Measurements from ENCODE around the gene P2RY8. TPM values are rescaled to one million over a fixed set of nuclear protein-coding genes. Genes with fewer than 3 reads are reported as not detected.
"Not testable (repeated sequence)": the region's sequence is repeated elsewhere in the genome, so short reads cannot be mapped to it uniquely, and the experiment has no call there.

P2RY8 gene
- total RNA-seq, 1 donor = not detected

- TF ChIP-seq CTCF (IDR thresholded peaks at IDR 0.05; ENCODE audit: insufficient read depth, low read length) = no peak
- no peak for DNase-seq (ENCODE audit: low read depth)
- H3K4me3 ChIP-seq (ENCODE audit: low read depth, low read length) = no peak overlapping the region
Observed at GRCh38 chrX:1451251-1451660, 85.7 kb downstream of the P2RY8 start.

- no peak for TF ChIP-seq CTCF (IDR thresholded peaks at IDR 0.05; ENCODE audit: insufficient read depth, low read length)
Observed at GRCh38 chrX:1450361-1451161, 86.4 kb downstream of the P2RY8 start.

GRCh38 chrX:1449823-1450149 is 87.2 kb downstream of the P2RY8 start:
- no peak for TF ChIP-seq CTCF (IDR thresholded peaks at IDR 0.05; ENCODE audit: insufficient read depth, low read length)
- no peak overlapping the region for H3K4me3 ChIP-seq (ENCODE audit: low read depth, low read length)
- no peak for DNase-seq (ENCODE audit: low read depth)

More at GRCh38 chrX:1450361-1451161, 86.4 kb downstream of the P2RY8 start:
- H3K4me3 ChIP-seq (ENCODE audit: low read depth, low read length) = no peak overlapping the region
- DNase-seq (ENCODE audit: low read depth) = no peak

- TF ChIP-seq CTCF (IDR thresholded peaks at IDR 0.05; ENCODE audit: insufficient read depth, low read length) = no peak
- H3K4me3 ChIP-seq (ENCODE audit: low read depth, low read length) = no peak overlapping the region
- DNase-seq (ENCODE audit: low read depth) = no peak
Observed at GRCh38 chrX:1449036-1449822, 87.8 kb downstream of the P2RY8 start.

GRCh38 chrX:1448573-1449001 is 88.4 kb downstream of the P2RY8 start:
- not testable (repeated sequence) for DNase-seq (ENCODE audit: low read depth); H3K4me3 ChIP-seq (ENCODE audit: low read depth, low read length)

GRCh38 chrX:1447969-1448572 is 88.9 kb downstream of the P2RY8 start:
- not testable (repeated sequence) for DNase-seq (ENCODE audit: low read depth); H3K4me3 ChIP-seq (ENCODE audit: low read depth, low read length)

DNA sequence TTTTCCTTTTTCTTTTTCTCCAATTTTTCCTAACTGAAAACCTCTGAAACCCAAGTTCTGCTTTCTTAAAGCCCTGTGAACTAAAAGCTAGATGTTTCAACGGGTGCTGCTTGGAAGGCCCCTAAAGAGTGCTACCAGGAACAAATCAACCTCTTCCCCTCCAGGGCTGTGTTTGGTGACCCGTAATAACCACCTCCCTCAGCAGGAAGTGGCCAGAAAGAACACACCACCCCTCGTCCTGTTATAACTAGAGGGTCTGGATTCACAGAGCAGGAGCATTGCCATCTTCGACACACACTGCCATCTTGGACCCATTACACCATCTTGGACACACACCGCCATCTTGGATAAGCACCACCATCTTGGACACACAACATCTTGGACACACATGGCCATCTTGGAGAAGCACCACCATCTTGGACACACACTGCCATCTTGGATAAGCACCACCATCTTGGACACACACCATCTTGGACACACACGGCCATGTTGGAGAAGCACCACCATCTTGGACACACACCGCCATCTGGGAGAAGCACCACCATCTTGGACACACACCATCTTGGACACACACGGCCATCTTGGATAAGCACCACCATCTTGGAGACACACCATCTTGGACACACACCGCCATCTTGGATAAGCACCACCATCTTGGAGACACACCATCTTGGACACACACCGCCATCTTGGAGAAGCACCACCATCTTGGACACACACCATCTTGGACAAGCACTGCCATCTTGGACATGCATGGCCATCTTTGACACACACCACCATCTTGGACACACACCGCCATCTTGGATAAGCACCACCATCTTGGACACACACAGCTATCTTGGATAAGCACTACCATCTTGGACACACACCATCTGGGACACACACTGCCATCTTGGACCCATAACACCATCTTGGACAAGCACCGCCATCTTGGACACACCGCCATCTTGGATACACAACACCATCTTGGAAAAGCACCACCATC is 89.7 kb downstream of the P2RY8 start:
- DNase-seq (ENCODE audit: low read depth); H3K4me3 ChIP-seq (ENCODE audit: low read depth, low read length): not testable (repeated sequence)
